Gastroesophageal sphincter (tissue), 4 donors: ENCODE measurements around the gene PARP8. TPM values are rescaled to one million over a fixed set of nuclear protein-coding genes. Genes with fewer than 3 reads are reported as not detected.

Experiments used
- ATAC-seq: fragments of 150-250 bp; one replicate; pipeline ENCODE4 v1.9.1; 2016; ENCODE audit warnings: mild to moderate bottlenecking, moderate library complexity
- H3K27ac ChIP-seq, 4 donors: fragments of 200-600 bp; sonication (generic) in 3 of 4; 1 replicate in 3 of 4; 2 replicates in 1 of 4; pipeline ENCODE4 v1.5.1; 2016 to 2019
- H3K27me3 ChIP-seq: fragments of 200-600 bp; sonication (generic); one replicate; pipeline ENCODE4 v1.5.1; 2019
- H3K36me3 ChIP-seq, 2 donors: fragments of 200-600 bp; sonication (generic); one replicate each; pipeline ENCODE4 v1.5.1; 2019; ENCODE audit warnings: control low read depth in 1 of 2
- H3K4me1 ChIP-seq, 3 donors: fragments of 200-600 bp; sonication (generic); 1 replicate in 2 of 3; 2 replicates in 1 of 3; pipeline ENCODE4 v1.5.1; 2016 to 2019; ENCODE audit warnings: control low read depth in 2 of 3
- H3K4me3 ChIP-seq, 2 donors: fragments of 200-600 bp; sonication (generic); one replicate each; pipeline ENCODE4 v1.5.1; 2019; ENCODE audit warnings: mild to moderate bottlenecking in 1 of 2, moderate library complexity in 1 of 2
- H3K9me3 ChIP-seq, 3 donors: fragments of 200-600 bp; sonication (generic); one replicate each; pipeline ENCODE4 v1.5.1; 2017 to 2019; ENCODE audit warnings: control low read depth in 2 of 3
- EP300 ChIP-seq: sonication (generic); formaldehyde crosslinking; IDR thresholded peaks from one replicate; pipeline ENCODE4 v1.6.1; 2017; ENCODE audit warnings: antibody characterized with exemption, mild to moderate bottlenecking
- POLR2A ChIP-seq, 2 donors: fragments of 450-650 bp; IDR thresholded peaks; one replicate each; pipeline ENCODE4 v1.6.1; 2017; ENCODE audit warnings: antibody characterized with exemption in 2 of 2, mild to moderate bottlenecking in 2 of 2, moderate library complexity in 1 of 2
- POLR2AphosphoS5 ChIP-seq: sonication (generic); formaldehyde crosslinking; IDR thresholded peaks from one replicate; pipeline ENCODE4 v1.6.1; 2017; ENCODE audit warnings: antibody characterized with exemption
- WGBS, 2 donors: methylation state at CpG; one replicate each; pipeline ENCODE4 v1.1.5; 2018; ENCODE audit warnings: low coverage in 1 of 2; 5-methylcytosine and 5-hydroxymethylcytosine counted together
- total RNA-seq, 4 donors: library from RNA; depleted of rRNA; stranded (reverse); fragments of >200 nt; gene quantifications; one replicate each; pipeline ENCODE4 v1.1.0, GENCODE V29; 2016
- TF ChIP-seq, protein P1 (sequence below), 4 experiments: fragments of 200-600 bp in 2 of 4; fragments of 450-650 bp in 2 of 4; sonication (generic) in 1 of 4; IDR thresholded peaks; one replicate each; pipeline ENCODE4 v1.5.1; 2017 to 2019; ENCODE audit warnings: antibody characterized with exemption in 4 of 4, mild to moderate bottlenecking in 2 of 4, moderate library complexity in 2 of 4

Gene PARP8
- total RNA-seq, 4 donors from 2014 or later, result 3.9 to 43.1 (median 24.8) TPM

DNA sequence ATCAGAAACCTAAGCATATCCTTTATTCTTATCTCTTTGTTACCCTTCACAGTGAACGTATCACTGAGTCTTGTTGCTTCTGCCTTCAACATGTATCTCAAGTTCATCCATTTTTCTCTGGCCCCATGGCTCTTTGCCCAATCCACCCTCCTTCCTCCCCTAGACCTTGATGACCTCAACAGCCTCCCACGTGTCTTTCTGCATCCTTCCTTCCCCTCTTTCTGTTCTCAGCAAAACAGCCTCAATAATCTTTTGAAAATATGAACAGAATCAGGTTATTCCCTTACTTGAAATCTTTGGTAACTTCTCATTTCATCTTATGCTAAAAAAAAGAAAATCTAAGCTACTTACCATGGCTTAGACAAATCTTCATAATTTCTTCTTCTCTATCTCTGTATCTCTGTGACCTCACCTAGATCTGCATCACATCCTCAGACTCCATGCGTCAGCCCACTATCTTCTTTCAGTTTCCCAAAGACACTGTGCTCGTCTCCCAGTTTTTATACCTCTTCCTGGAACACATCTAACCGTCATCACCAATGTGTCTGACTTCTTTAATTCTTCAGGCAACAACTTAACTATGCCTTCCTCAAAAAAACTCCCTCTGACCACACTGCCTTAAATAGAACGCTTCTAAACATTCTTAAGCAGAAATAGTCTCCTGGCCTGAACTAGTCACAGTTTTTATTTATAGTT, 208.0 kb downstream of the PARP8 start:
- no peak overlapping the region for H3K4me3 ChIP-seq
- WGBS, 2 donors, result 35 to 62% methylated on average over 6 of the region's 6 CpGs
- no peaks in the 10 kb centered on the region for H3K27me3 ChIP-seq
- no peaks in the 10 kb centered on the region for H3K9me3 ChIP-seq
- no peak for ATAC-seq
- H3K27ac ChIP-seq, result no peak overlapping the region
- TF ChIP-seq, protein P1, sequence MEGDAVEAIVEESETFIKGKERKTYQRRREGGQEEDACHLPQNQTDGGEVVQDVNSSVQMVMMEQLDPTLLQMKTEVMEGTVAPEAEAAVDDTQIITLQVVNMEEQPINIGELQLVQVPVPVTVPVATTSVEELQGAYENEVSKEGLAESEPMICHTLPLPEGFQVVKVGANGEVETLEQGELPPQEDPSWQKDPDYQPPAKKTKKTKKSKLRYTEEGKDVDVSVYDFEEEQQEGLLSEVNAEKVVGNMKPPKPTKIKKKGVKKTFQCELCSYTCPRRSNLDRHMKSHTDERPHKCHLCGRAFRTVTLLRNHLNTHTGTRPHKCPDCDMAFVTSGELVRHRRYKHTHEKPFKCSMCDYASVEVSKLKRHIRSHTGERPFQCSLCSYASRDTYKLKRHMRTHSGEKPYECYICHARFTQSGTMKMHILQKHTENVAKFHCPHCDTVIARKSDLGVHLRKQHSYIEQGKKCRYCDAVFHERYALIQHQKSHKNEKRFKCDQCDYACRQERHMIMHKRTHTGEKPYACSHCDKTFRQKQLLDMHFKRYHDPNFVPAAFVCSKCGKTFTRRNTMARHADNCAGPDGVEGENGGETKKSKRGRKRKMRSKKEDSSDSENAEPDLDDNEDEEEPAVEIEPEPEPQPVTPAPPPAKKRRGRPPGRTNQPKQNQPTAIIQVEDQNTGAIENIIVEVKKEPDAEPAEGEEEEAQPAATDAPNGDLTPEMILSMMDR (IDR thresholded peaks at IDR 0.05), result no peak
- TF ChIP-seq POLR2A (IDR thresholded peaks at IDR 0.05) (no peak), EP300 (no peak), POLR2AphosphoS5 (no peak)
- no peaks in the 10 kb centered on the region for H3K36me3 ChIP-seq
- no peaks in the 10 kb centered on the region for H3K4me1 ChIP-seq

DNA sequence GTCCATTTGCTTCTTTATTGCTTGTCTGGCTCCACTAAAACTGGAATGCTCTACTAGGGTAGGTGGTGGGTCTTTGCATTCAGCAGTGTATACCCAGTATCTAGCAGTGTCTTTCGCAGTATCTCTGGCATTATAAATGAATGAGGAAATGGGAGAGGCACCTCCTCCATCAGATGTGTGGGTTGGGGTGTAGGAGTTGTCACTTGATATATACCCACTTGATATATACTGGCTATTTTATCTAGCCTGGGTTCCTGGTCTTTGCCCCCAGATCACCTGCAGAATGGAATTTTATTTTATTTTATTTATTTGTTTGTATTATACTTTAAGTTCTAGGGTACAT, 208.5 kb downstream of the PARP8 start:
- no CpG with 5 or more reads among the region's 1 CpG for WGBS, 2 donors
- no peaks in the 10 kb centered on the region for H3K36me3 ChIP-seq
- H3K27ac ChIP-seq, result no peak overlapping the region
- no peak for ATAC-seq
- no peaks in the 10 kb centered on the region for H3K9me3 ChIP-seq
- H3K4me3 ChIP-seq, result no peak overlapping the region
- H3K27me3 ChIP-seq, result no peaks in the 10 kb centered on the region
- no peak for TF ChIP-seq POLR2AphosphoS5
- TF ChIP-seq, protein P1 (IDR thresholded peaks at IDR 0.05), result no peak
- TF ChIP-seq POLR2A (IDR thresholded peaks at IDR 0.05), result no peak
- TF ChIP-seq EP300, result no peak
- H3K4me1 ChIP-seq, result no peaks in the 10 kb centered on the region

DNA sequence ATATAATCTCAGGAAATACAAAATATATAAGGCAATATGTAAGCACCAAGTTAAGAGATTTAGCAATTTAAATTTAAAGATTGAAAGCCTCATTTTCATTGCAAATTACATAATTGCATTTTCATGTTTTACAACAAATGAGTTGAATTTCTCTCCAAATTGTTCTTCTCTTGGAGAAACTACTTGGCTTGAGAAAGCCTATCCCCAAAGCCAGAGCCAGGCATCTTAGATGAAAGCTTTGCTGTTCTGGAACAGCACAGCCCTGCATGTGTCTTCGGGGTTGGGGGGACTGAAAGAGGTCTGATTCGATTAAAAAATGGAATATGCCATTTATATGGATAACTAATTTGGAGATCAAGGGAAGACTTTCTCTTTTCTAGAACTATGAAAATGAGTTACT, 212.0 kb downstream of the PARP8 start:
- no peaks in the 10 kb centered on the region for H3K9me3 ChIP-seq
- TF ChIP-seq POLR2AphosphoS5 (no peak), EP300 (no peak), POLR2A (IDR thresholded peaks at IDR 0.05) (no peak)
- TF ChIP-seq, protein P1 (IDR thresholded peaks at IDR 0.05), result no peak
- no peaks in the 10 kb centered on the region for H3K36me3 ChIP-seq
- 80 to 91% methylated on average over 2 of the region's 2 CpGs for WGBS, 2 donors
- H3K27ac ChIP-seq, result no peak overlapping the region
- no peak for ATAC-seq
- H3K4me1 ChIP-seq, result no peaks in the 10 kb centered on the region
- no peaks in the 10 kb centered on the region for H3K27me3 ChIP-seq
- H3K4me3 ChIP-seq, result no peak overlapping the region

DNA sequence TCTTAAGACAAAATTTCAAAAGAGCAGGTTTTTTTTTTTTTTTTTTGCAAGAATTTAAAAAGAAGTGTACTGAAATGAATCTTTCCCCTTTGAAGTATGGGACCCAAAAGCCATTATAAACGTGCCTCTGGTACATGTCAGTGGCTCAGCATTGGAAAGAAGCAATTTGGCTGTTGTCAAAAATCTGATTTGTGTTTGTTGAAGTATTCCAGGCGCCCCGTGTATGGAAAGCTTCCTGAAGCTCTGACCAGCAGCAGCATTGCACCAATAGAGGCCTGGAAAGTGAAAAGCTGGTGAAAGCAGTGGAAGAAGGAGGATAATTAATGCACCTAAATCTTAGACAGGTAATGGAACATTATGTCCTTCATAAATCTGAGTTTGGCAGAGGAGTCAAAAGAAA, 215.0 kb downstream of the PARP8 start:
- 0 to 34% methylated on average over 1 to 3 of the region's 3 CpGs for WGBS, 2 donors

DNA sequence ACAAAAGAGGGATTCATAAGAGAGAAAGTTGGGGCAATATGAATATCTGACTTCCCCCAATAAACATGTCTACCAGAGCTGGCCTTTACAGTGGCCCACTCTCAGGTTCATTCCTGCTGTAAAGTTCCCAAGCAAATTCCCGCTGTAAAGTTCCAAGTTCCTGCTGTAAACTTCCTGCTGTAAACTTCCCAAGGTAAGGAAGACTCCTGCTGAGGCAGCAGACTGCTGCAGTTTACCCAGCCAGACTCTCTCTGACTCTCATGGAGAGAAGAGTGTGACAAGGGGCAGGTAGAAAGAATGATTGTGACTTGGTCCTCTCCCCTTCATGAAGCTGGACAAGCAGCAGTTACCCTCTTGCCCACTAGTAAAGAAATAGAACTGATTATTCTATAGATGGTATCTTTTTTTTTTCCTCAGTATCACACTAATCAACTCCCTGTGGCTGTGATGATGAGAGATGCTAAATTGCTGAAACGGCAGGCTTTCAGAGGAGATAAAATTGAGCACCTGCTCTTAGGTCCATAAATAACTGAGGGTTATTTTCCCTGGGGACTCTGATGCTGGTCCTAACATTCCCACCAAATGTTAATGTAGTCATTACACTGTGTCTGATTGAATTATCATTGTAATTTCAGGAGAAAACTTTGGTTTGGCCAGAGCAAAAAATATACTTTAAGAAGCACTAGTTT, 220.4 kb downstream of the PARP8 start:
- H3K27me3 ChIP-seq, result no peaks in the 10 kb centered on the region
- H3K4me1 ChIP-seq, result no peaks in the 10 kb centered on the region
- no peak overlapping the region for H3K4me3 ChIP-seq
- H3K27ac ChIP-seq, result no peak overlapping the region
- 69 to 83% methylated on average over 1 to 2 of the region's 2 CpGs for WGBS, 2 donors
- TF ChIP-seq, protein P1 (IDR thresholded peaks at IDR 0.05), result no peak
- TF ChIP-seq EP300 (no peak), POLR2A (IDR thresholded peaks at IDR 0.05) (no peak), POLR2AphosphoS5 (no peak)
- H3K9me3 ChIP-seq, result no peaks in the 10 kb centered on the region
- no peaks in the 10 kb centered on the region for H3K36me3 ChIP-seq
- no peak for ATAC-seq

More for the DNA sequence above, 215.0 kb downstream of the PARP8 start:
- Histone ChIP-seq H3K27ac (no peak overlapping the region), H3K4me3 (no peak overlapping the region), H3K36me3 (no peaks in the 10 kb centered on the region), H3K4me1 (no peaks in the 10 kb centered on the region), H3K27me3 (no peaks in the 10 kb centered on the region), H3K9me3 (no peaks in the 10 kb centered on the region)
- TF ChIP-seq POLR2AphosphoS5, result no peak
- no peak for ATAC-seq
